GM10248 (cell line): ENCODE measurements around the gene IL3.

Experiments
- CTCF ChIA-PET: fragments of 300-600 bp; sonication (Branson Sonifier 250); formaldehyde crosslinking; extraction: SDS; loops from one replicate; lab custom pipeline; 2021; ENCODE audit warnings: antibody characterized with exemption; lab: Yijun Ruan, JAX
- POLR2A ChIA-PET: fragments of 350-650 bp; sonication (Branson Sonifier 250); formaldehyde crosslinking; extraction: SDS; loops from one replicate; lab custom pipeline; 2020; ENCODE audit warnings: antibody characterized with exemption; lab: Yijun Ruan, JAX
- DNase-seq: peaks from one replicate; pipeline ENCODE4 v3.0.0; 2012; ENCODE audit errors: extremely low spot score
- TF ChIP-seq, protein P1 (sequence below): IDR thresholded peaks from 2 replicates; pipeline ENCODE4 v1.5.1; 2012; ENCODE audit warnings: mild to moderate bottlenecking, low read depth; ENCODE audit errors: extremely low read depth, missing control alignments, control extremely low read depth

Gene IL3

GRCh38 chr5:132025403-132025971 lies 35.0 kb upstream of the IL3 start:
- POLR2A ChIA-PET, result no interaction called here
- no peak for DNase-seq
- TF ChIP-seq, protein P1, sequence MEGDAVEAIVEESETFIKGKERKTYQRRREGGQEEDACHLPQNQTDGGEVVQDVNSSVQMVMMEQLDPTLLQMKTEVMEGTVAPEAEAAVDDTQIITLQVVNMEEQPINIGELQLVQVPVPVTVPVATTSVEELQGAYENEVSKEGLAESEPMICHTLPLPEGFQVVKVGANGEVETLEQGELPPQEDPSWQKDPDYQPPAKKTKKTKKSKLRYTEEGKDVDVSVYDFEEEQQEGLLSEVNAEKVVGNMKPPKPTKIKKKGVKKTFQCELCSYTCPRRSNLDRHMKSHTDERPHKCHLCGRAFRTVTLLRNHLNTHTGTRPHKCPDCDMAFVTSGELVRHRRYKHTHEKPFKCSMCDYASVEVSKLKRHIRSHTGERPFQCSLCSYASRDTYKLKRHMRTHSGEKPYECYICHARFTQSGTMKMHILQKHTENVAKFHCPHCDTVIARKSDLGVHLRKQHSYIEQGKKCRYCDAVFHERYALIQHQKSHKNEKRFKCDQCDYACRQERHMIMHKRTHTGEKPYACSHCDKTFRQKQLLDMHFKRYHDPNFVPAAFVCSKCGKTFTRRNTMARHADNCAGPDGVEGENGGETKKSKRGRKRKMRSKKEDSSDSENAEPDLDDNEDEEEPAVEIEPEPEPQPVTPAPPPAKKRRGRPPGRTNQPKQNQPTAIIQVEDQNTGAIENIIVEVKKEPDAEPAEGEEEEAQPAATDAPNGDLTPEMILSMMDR, result no peak
- CTCF ChIA-PET, result interaction anchor here (0.9 to 1.8 kb wide), 2 partner anchors 10 to 603 kb away, joined by 3 to 7 read pairs; no protein-coding TSS in a partner anchor

- TF ChIP-seq, protein P1, result no peak
Measured at GRCh38 chr5:132026516-132027008, 33.9 kb upstream of the IL3 start.

DNA sequence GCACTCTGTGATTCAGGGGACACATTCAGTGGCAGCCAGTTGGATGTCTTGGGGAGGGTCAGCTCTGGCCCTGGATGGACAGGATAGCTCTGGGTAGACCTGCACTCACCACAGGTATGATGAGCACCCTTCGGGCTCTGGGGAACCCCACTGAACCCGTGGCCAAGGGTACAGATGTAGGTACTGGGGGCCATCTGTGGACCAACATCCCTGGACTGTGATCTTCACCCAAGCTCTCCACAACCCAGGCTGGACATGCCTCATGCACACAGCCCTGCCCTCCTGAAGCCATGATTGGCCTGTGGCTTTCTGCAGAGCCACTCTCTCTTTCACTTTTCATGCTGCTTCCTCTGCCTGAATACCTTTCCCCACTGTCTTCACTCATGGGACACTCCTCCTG lies 33.4 kb upstream of the IL3 start:
- TF ChIP-seq, protein P1, result no peak
- POLR2A ChIA-PET, result no interaction called here
- CTCF ChIA-PET, result interaction anchor here (1.9 to 3.4 kb wide), 2 partner anchors 19 to 36 kb away, joined by 5 to 10 read pairs; no protein-coding TSS in a partner anchor
- no peak for DNase-seq

More at GRCh38 chr5:132026516-132027008, 33.9 kb upstream of the IL3 start:
- ChIA-PET POLR2A (no interaction called here), CTCF (interaction anchor here (1.9 to 3.4 kb wide), 2 partner anchors 19 to 36 kb away, joined by 5 to 10 read pairs; no protein-coding TSS in a partner anchor)
- DNase-seq, result no peak

GRCh38 chr5:132029609-132030330 lies 30.7 kb upstream of the IL3 start:
- DNase-seq, result no peak
- ChIA-PET POLR2A (no interaction called here), CTCF (interaction anchor here (3.4 kb wide), 1 partner anchor 33 kb away, joined by 10 read pairs; no protein-coding TSS in a partner anchor)
- TF ChIP-seq, protein P1, result no peak

DNA sequence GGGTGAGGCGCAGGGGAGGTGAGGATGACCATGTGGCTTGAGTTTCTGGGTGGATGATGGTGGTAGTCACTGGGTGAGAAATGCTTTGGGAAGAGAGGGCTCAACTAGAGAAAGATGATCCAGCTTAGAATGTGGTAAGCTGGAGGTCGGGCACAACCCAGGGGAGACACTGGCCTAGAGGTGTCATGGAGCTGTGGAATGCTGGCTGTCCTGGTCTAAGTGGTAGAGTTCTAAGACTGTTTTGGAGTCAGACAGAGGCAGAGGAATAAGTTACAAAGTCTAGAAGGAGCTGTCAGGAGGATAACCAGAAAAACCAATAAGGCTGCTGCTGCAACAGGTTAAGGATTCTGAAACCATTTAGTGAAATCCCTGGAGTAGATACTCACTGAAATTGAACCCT lies 29.8 kb upstream of the IL3 start:
- ChIA-PET CTCF (interaction anchor here (1.1 kb wide), 1 partner anchor 12 kb away, joined by 5 read pairs; no protein-coding TSS in a partner anchor), POLR2A (no interaction called here)
- TF ChIP-seq, protein P1, result no peak
- no peak for DNase-seq

DNA sequence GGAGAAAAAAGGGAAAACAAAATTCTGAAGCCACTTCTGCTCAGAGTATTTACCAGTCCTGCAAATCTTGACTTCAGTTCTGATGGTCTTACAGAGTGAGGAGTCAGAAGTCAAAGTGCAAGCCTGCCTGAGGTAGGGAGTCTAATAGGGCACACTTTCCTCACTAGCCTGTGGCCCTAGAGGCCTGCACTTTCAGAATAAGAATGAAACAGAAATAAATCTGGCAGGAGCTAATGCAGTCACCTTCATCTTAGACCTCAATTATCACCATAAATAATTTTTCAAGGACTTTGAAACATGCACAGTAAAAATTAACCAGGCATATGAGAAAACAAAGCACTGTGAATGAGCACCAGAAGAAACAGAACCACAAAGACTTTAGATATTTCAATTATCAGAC lies 28.3 kb upstream of the IL3 start:
- POLR2A ChIA-PET, result no interaction called here
- TF ChIP-seq, protein P1, result no peak
- CTCF ChIA-PET, result no interaction called here
- no peak for DNase-seq
